ENCODE results near the gene SLC7A6OS.
"Not testable (repeated sequence)": the region's sequence is repeated elsewhere in the genome, so short reads cannot be mapped to it uniquely, and the experiment has no call there.

SLC7A6OS gene

GRCh38 chr16:68288796-68289195 is 21.9 kb downstream of the SLC7A6OS start:
- H3K27ac ChIP-seq (replicated peaks; ENCODE audit: low read length); H3K27me3 ChIP-seq (ENCODE audit: control insufficient read depth in 3 of 3, insufficient read depth in 3 of 3, low read depth in 1 of 3, low read length in 3 of 3); H2BK5ac ChIP-seq (ENCODE audit: low read length); H4K91ac ChIP-seq (ENCODE audit: low read depth, low read length, poor library complexity); DNase-seq (ENCODE audit: low spot score); H3K4me3 ChIP-seq (ENCODE audit: low read length in 2 of 2); H3K23ac ChIP-seq (ENCODE audit: low read depth, low read length, poor library complexity); H3K4ac ChIP-seq (ENCODE audit: low read length); H3K14ac ChIP-seq (ENCODE audit: low read length); H2BK12ac ChIP-seq (ENCODE audit: low read length); H2BK120ac ChIP-seq (ENCODE audit: low read depth, low read length); H3K9ac ChIP-seq (ENCODE audit: low read depth, low read length, poor library complexity); H3K79me1 ChIP-seq (ENCODE audit: low read depth, low read length); H2BK15ac ChIP-seq (ENCODE audit: low read length); H4K8ac ChIP-seq (ENCODE audit: low read depth, low read length); H3K4me2 ChIP-seq (ENCODE audit: insufficient read depth, low read length, poor library complexity, severe bottlenecking); H3K9me3 ChIP-seq (replicated peaks in 1 of 2; ENCODE audit: control insufficient read depth in 2 of 2, insufficient read depth in 1 of 2, low read depth in 1 of 2, low read length in 2 of 2); H3K18ac ChIP-seq (ENCODE audit: low read length); H2AFZ ChIP-seq (ENCODE audit: low read length); H2AK5ac ChIP-seq (ENCODE audit: low read depth, low read length); H3K4me1 ChIP-seq (ENCODE audit: control insufficient read depth in 2 of 2, insufficient read depth in 1 of 2, low read depth in 1 of 2, low read length in 2 of 2): not testable (repeated sequence)
- H3K36me3 ChIP-seq (replicated peaks in 1 of 2; ENCODE audit: control insufficient read depth in 2 of 2, insufficient read depth in 2 of 2, low read length in 2 of 2) = peaks cover 14 to 59% of the 10 kb centered on the region in 2 donors
- WGBS, 2 donors (ENCODE audit: extremely low coverage in 2 of 2, insufficient read length in 2 of 2, insufficient replicate concordance in 1 of 2) = no CpG with 5 or more reads among the region's 9 CpGs

- H2BK5ac ChIP-seq (ENCODE audit: low read length) = no peak overlapping the region
- no peak overlapping the region for H3K4me2 ChIP-seq (ENCODE audit: insufficient read depth, low read length, poor library complexity, severe bottlenecking)
- no peak overlapping the region for H3K4ac ChIP-seq (ENCODE audit: low read length)
- no peak overlapping the region for H2AK5ac ChIP-seq (ENCODE audit: low read depth, low read length)
- H3K27me3 ChIP-seq (ENCODE audit: control insufficient read depth in 3 of 3, insufficient read depth in 3 of 3, low read depth in 1 of 3, low read length in 3 of 3) = no peaks in the 10 kb centered on the region
- H2BK15ac ChIP-seq (ENCODE audit: low read length) = no peak overlapping the region
- no peak overlapping the region for H3K9ac ChIP-seq (ENCODE audit: low read depth, low read length, poor library complexity)
- no peak overlapping the region for H2AFZ ChIP-seq (ENCODE audit: low read length)
- H3K36me3 ChIP-seq (replicated peaks in 1 of 2; ENCODE audit: control insufficient read depth in 2 of 2, insufficient read depth in 2 of 2, low read length in 2 of 2) = peaks cover 11 to 60% of the 10 kb centered on the region in 2 donors
- H4K8ac ChIP-seq (ENCODE audit: low read depth, low read length) = no peak overlapping the region
- peaks cover 0 to 1% of the 10 kb centered on the region in 2 donors for H3K4me1 ChIP-seq (ENCODE audit: control insufficient read depth in 2 of 2, insufficient read depth in 1 of 2, low read depth in 1 of 2, low read length in 2 of 2)
- H3K23ac ChIP-seq (ENCODE audit: low read depth, low read length, poor library complexity) = no peak overlapping the region
- no CpG with 5 or more reads among the region's 1 CpG for WGBS, 2 donors (ENCODE audit: extremely low coverage in 2 of 2, insufficient read length in 2 of 2, insufficient replicate concordance in 1 of 2)
- no peak overlapping the region for H2BK12ac ChIP-seq (ENCODE audit: low read length)
- H3K9me3 ChIP-seq (replicated peaks in 1 of 2; ENCODE audit: control insufficient read depth in 2 of 2, insufficient read depth in 1 of 2, low read depth in 1 of 2, low read length in 2 of 2) = no peaks in the 10 kb centered on the region
- no peak overlapping the region for H3K27ac ChIP-seq (replicated peaks; ENCODE audit: low read length)
- H3K14ac ChIP-seq (ENCODE audit: low read length) = no peak overlapping the region
- H3K4me3 ChIP-seq (ENCODE audit: low read length in 2 of 2) = no peak overlapping the region
- H3K79me1 ChIP-seq (ENCODE audit: low read depth, low read length) = peaks cover 4% of the 10 kb centered on the region
- no peak overlapping the region for H2BK120ac ChIP-seq (ENCODE audit: low read depth, low read length)
- H4K91ac ChIP-seq (ENCODE audit: low read depth, low read length, poor library complexity) = no peak overlapping the region
- DNase-seq (ENCODE audit: low spot score) = no peak
- no peak overlapping the region for H3K18ac ChIP-seq (ENCODE audit: low read length)
These were observed 22.5 kb downstream of the SLC7A6OS start for GRCh38 chr16:68288252-68288650.

GRCh38 chr16:68287276-68288251 is 23.2 kb downstream of the SLC7A6OS start:
- Histone ChIP-seq H3K4me2 (ENCODE audit: insufficient read depth, low read length, poor library complexity, severe bottlenecking) (no peak overlapping the region), H3K27ac (replicated peaks; ENCODE audit: low read length) (no peak overlapping the region), H3K4me1 (ENCODE audit: control insufficient read depth in 2 of 2, insufficient read depth in 1 of 2, low read depth in 1 of 2, low read length in 2 of 2) (peaks cover 0 to 1% of the 10 kb centered on the region in 2 donors), H3K9ac (ENCODE audit: low read depth, low read length, poor library complexity) (no peak overlapping the region), H3K9me3 (replicated peaks in 1 of 2; ENCODE audit: control insufficient read depth in 2 of 2, insufficient read depth in 1 of 2, low read depth in 1 of 2, low read length in 2 of 2) (no peaks in the 10 kb centered on the region), H2BK15ac (ENCODE audit: low read length) (no peak overlapping the region), H2AK5ac (ENCODE audit: low read depth, low read length) (no peak overlapping the region), H4K91ac (ENCODE audit: low read depth, low read length, poor library complexity) (no peak overlapping the region), H2BK12ac (ENCODE audit: low read length) (no peak overlapping the region), H3K79me1 (ENCODE audit: low read depth, low read length) (peaks cover 4% of the 10 kb centered on the region), H2BK5ac (ENCODE audit: low read length) (no peak overlapping the region), H4K8ac (ENCODE audit: low read depth, low read length) (no peak overlapping the region), H2BK120ac (ENCODE audit: low read depth, low read length) (no peak overlapping the region), H3K23ac (ENCODE audit: low read depth, low read length, poor library complexity) (peak overlapping the region; percentile 26), H3K36me3 (replicated peaks in 1 of 2; ENCODE audit: control insufficient read depth in 2 of 2, insufficient read depth in 2 of 2, low read length in 2 of 2) (peaks cover 11 to 61% of the 10 kb centered on the region in 2 donors), H3K4ac (ENCODE audit: low read length) (no peak overlapping the region), H2AFZ (ENCODE audit: low read length) (no peak overlapping the region), H3K4me3 (ENCODE audit: low read length in 2 of 2) (no peak overlapping the region), H3K27me3 (ENCODE audit: control insufficient read depth in 3 of 3, insufficient read depth in 3 of 3, low read depth in 1 of 3, low read length in 3 of 3) (no peaks in the 10 kb centered on the region), H3K18ac (ENCODE audit: low read length) (no peak overlapping the region), H3K14ac (ENCODE audit: low read length) (no peak overlapping the region)
- no CpG with 5 or more reads among the region's 11 CpGs for WGBS, 2 donors (ENCODE audit: extremely low coverage in 2 of 2, insufficient read length in 2 of 2, insufficient replicate concordance in 1 of 2)
- DNase-seq (ENCODE audit: low spot score) = no peak
